ENCODE data around the gene IST1.

IST1 gene

DNA sequence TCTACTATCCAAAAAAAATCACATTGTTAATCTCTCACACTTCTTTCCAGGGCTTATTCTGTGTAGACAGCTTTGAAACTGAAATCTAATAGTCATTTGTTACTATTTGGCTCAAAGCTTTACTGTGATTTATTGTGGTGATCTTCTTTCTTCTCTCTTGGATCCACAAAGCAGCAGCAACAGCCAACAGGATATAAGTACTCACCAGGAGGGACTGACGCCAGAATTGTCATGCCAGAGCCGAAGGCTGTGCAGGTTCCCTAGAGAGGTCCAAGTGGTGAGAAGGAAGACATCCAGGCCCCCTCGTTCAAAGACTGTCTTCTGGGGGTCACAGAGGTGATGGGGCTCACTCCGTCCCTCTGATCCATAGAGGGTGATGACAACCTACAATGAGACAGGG is 71.6 kb downstream of the IST1 start:
- DNase-seq: no peak

DNA sequence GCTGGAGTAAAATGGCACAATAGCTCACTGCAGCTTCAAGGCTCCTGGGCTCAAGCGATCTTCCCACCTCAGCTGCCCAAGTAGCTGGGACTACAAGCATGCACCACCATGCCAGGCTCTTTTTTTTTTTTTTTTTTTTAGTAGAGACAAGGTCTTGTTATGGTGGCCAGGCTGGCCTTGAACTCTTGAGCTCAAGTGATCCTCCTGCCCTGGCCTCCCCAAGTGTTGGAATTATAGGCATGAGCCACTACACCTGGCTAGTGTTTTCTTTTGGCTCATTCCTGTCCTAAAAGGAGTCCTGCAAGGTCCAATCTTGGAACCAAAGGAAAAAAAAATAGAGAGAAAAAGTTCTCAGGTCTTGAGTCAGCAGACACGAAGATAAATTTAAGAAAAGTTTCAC is 74.0 kb downstream of the IST1 start:
- DNase-seq: no peak

DNA sequence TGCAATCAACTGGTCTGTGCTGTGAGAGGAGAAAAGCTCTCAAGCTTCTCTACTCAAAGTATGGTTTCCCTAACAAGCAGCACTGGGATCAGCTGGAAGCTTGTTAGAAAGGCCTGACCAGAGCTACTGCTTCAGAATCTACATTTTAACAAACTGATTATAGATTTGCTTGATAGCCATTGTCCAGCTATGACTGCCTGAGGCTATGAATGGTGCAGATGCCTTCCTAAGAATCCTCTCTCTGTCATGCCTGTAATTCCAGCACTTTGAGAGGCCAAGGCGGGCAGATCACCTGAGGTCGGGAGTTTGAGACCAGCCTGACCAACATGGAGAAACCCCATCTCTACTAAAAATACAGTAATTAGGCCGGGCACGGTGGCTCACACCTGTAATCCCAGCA is 76.2 kb downstream of the IST1 start:
- no peak for DNase-seq

DNA sequence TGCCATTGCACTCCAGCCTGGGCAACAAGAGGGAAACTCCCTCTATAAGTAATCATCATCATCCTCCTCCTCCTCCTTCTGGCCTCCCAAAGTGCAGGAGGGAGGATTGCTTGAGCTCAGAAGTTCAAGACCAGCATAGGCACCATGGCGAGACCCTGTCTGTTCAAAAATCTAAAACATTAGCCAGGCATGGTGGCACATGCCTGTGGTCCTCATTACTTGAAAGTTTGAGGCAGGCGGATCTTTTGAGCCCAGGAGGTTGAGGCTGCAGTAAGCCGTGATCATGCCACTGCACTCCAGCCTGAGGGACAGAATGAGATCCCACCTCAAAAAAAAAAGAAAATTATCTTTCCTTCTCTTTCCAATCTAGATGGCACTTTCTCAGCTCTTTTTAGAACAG is 77.0 kb downstream of the IST1 start:
- DNase-seq: no peak

DNA sequence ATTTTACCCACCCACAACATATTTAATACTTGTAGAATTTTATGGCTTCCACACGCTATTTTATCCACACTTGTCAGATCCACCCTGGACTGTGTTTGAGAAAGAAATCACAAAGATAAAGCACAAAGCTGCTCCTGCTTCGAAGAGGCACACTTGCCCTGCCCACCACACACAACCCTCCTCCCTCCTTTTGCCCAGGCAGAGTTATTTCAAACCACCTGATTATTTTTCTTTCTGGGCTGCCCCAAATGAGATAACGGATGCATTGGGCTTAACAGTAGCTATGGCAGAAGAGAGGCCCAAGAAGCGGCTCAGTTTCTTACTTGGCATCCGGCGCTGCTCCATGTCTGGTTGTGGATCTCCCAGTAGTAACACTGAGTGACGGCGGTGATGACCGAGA is 77.7 kb downstream of the IST1 start:
- no peak for DNase-seq

DNA sequence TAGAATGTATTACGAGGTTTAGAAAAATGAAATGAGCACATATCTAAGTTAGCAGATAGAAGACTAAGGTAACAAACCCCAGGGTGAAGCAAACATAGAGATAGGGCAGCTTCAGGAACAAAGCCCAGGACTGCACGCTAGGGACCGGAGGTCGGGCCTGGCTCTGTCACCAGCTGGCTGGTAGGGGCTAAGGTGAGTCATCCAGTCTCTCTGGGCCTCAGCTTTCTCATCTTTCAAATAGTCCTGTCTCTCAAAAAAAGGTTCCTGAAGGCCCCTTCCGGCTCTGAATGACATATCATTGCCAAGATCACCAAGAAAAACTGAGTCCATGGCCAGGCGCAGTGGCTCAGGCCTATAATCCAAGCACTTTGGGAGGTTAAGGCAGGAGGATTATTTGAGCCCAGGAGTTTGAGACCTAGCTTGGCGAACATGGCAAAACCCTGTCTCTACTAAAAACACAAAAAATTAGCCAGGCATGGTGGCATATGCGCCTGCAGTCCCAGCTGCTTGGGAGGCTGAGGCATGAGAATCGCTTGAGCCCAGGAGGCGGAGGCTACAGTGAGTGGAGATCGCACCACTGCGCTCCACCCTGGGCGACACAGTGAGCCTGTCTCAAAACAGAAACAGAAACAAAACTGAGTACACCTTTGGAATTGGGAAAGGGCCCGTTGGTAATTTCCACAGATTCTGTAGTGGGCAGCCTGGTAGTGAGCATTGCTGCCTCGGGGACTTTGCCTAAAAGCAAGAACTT is 78.9 kb downstream of the IST1 start:
- no peak for DNase-seq
